ENCODE results near the gene SNX12.
"Not testable (repeated sequence)": the region's sequence is repeated elsewhere in the genome, so short reads cannot be mapped to it uniquely, and the experiment has no call there.

DNA sequence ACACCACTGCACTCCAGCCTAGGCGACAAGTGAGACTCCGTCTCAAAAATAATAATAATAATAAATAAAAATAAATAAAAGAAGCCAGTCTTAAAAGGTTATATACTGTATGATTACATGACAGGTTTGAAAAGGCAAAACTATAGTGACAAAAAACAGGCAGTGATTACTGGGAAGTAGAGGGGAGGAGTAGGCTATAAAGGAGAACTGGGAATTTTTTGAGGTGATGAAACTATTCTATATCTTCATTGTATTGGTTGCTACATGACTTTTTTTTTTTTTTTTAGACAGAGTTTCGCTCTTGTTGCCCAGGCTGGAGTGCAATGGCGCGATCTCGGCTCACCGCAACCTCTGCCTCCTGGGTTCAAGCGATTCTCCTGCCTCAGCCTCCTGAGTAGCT, 20.2 kb downstream of the SNX12 start:
- TF ChIP-seq RAD21 (IDR thresholded peaks at IDR 0.05; ENCODE audit: low read length); SMC3 (IDR thresholded peaks at IDR 0.05; ENCODE audit: low read depth, low read length); RCOR1 (IDR thresholded peaks at IDR 0.05; ENCODE audit: insufficient replicate concordance, low read length); BHLHE40 (IDR thresholded peaks at IDR 0.05; ENCODE audit: low read depth, low read length); POLR2A (IDR thresholded peaks at IDR 0.05; ENCODE audit: low read depth, low read length); RFX5 (IDR thresholded peaks at IDR 0.05; ENCODE audit: low read depth, low read length); CEBPB (IDR thresholded peaks at IDR 0.05; ENCODE audit: low read depth, low read length): not testable (repeated sequence)
- TF ChIP-seq, protein P1, sequence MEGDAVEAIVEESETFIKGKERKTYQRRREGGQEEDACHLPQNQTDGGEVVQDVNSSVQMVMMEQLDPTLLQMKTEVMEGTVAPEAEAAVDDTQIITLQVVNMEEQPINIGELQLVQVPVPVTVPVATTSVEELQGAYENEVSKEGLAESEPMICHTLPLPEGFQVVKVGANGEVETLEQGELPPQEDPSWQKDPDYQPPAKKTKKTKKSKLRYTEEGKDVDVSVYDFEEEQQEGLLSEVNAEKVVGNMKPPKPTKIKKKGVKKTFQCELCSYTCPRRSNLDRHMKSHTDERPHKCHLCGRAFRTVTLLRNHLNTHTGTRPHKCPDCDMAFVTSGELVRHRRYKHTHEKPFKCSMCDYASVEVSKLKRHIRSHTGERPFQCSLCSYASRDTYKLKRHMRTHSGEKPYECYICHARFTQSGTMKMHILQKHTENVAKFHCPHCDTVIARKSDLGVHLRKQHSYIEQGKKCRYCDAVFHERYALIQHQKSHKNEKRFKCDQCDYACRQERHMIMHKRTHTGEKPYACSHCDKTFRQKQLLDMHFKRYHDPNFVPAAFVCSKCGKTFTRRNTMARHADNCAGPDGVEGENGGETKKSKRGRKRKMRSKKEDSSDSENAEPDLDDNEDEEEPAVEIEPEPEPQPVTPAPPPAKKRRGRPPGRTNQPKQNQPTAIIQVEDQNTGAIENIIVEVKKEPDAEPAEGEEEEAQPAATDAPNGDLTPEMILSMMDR (conservative IDR thresholded peaks at IDR 0.05; ENCODE audit: low read depth, low read length): not testable (repeated sequence)
- TF ChIP-seq, protein P2, sequence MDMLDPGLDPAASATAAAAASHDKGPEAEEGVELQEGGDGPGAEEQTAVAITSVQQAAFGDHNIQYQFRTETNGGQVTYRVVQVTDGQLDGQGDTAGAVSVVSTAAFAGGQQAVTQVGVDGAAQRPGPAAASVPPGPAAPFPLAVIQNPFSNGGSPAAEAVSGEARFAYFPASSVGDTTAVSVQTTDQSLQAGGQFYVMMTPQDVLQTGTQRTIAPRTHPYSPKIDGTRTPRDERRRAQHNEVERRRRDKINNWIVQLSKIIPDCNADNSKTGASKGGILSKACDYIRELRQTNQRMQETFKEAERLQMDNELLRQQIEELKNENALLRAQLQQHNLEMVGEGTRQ (IDR thresholded peaks at IDR 0.05; ENCODE audit: low read depth, low read length): not testable (repeated sequence)
